A549 treated with Mapracorat at 1 μM for 4 hours (cell line): Measurements from ENCODE around the gene MGRN1. TPM values are rescaled to one million over a fixed set of nuclear protein-coding genes. Genes with fewer than 3 reads are reported as not detected.

ENCODE experiments used
- total RNA-seq: library from RNA; stranded (reverse); fragments of 200-300 nt; extraction: Qiagen RNA extraction; gene quantifications from 5 replicates; pipeline ENCODE4 v1.2.3, GENCODE V29; 2022

MGRN1 gene
- total RNA-seq = 34.3 to 43.9 TPM (median 40.1 TPM) in 5 replicates

DNA sequence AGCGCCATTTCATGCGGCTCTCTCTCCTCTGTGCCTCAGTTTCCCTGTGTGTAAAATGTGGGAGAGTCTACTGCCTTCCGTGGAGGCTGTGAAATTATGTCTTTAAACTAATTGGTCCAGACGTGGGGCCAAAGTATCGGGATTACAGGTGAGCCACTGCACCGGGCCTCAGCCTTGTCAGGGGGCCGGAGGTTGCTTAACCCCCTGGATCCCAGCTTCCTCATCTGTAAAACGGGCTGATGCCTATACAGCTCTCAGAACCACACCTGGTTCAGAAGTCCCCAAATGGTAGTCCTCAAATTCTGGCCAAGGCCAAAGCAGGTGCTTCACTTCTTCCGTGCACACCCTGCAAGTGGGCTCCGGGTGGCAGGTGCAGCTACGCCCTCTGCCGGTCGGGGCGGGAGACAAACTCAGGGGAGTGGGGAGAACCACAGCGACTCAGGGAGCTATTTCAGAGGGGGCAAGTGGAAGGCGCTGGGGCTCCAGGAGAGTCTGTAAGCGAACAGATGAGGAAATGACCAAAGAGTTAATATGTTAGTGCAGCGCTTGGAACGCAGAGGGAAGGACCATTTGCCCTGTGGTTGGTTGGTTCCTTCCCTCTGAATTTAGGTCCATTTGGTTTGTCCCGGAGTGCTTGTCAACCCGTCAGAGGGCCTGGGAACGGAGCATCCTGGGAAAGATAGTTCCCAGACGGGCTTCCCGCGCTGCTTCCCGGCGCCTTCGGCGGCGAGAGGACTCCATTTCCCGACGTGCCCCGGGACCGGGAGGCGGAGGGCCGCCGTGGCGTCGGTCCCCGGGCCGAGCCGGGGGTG is at the start of gene MGRN1:
MGRN1 (plus strand) TSS at position 812 of the 812 bp plus-strand sequence. CDS start 135 bp downstream, outside the sequence.

DNA sequence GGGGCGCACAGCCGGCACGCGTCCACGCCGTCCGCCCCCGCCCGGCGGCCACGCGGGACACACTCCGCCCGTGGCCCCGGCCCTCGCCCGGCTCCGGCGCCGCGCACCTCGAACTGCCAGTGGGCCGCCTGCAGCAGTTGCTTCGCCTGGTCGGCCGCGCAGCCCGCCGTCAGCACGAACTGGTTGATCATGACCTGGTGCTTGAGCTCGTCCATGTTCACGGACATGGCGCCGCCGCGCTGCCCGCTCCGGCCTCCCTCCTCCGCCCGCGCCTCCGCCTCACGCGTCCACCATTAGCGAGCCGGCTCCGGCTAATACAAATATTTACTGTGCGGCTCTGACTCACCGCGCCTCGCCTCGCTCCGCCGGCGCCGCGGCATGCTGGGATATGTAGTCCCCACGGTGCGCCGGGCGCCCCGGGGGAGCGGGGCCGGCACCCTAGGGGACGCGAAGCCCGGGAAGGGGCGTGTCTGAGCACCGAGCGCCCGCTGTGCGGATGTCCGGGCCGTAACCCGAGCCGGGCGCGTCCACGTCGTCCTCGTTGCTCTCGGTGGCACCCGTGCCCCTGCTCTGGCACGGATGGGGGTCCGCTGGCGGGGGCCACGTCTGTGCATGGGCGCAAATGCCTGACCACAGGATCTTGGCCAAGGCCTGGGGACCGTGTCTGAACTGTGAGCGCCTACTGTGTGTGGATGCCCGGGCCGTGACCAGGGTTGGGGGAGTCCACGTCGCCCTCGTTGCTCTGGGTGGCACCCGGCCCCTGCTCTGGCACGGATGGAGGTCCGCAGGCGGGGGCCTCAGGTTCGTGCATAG is 9.8 kb upstream of the MGRN1 start, which contains the start of gene UBALD1:
UBALD1 (minus strand) TSS at position 318 of the 813 bp plus-strand sequence; CDS start at position 227, 91 bp downstream.

DNA sequence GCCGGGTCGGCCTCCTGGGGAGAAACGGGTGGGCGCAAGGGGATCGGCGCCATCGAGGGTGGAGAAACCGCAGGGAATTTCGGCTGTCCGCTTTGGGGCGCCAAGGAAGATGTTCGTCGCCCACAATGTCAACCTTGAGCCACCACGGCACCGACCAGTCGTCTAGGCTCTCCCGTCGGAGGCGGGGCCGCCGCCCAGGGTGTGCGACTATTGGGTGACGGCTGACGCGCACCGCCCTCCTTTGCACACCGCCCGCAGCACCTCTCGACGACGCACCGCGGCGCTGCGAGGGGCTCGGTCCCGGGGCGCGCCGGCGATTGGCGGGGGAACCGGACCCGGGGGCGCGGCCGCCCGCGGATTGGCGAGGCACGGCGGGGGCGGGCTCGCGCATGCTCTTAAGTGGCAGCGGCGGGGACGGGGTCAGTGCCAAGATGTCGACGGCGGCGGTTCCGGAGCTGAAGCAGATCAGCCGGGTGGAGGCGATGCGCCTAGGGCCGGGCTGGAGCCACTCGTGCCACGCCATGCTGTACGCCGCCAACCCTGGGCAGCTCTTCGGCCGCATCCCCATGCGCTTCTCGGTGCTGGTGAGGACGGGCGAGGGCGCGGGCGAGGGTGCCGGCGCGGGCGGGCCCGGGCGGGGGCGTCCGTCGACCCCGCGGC is 68.8 kb downstream of the MGRN1 start, which contains the start of gene NUDT16L1:
NUDT16L1 (plus strand) TSS at position 267 of the 660 bp plus-strand sequence; CDS start at position 432, 165 bp downstream.

DNA sequence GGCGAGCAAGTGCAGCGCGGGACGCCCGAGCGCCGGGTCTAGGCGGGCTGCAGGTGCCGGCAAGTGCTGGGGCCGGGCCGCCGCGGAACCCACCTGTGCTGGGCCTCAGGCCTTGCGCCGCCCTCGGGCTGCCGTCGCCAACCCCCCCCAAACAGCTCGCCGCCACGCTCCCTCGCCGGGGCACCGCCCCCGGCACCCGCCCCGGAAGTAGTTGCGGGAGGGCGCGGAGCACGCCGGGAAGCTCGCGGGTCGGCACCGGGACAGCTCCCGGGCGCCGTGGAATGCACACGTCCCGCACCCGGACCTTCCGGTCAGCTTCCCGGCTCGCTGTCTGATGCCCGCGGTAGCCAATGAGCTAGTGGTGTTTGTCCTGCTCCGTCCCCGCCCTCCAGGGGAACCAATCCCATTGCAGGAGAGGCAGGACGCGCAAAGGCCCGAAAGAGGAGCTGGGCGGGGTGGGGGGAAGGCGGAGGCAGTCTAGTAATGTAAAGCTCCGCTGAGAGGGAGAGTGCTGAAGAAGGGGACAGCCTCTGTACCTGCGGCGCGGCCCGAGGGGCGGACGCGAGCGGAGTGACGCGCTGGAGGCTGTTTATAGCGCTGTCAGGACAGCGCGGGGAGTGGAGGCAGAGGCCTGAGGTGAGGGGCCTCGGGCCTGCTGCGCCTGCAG is 109.6 kb downstream of the MGRN1 start, which contains the start of the genes ANKS3 and DNAAF8:
ANKS3 (minus strand) TSS at position 209 of the 667 bp plus-strand sequence. CDS start 4,122 bp downstream, outside the sequence.
DNAAF8 (plus strand) TSS at position 475 of the 667 bp plus-strand sequence. CDS start 1,978 bp downstream, outside the sequence.

Other genes starting within 250 kb of the MGRN1 start
- 15.7 to 20.1 TPM (median 19.3 TPM) in 5 replicates for gene CORO7, start 208.2 kb upstream of the MGRN1 start, total RNA-seq
- 52.8 to 69.1 TPM (median 67.9 TPM) in 5 replicates for gene DNAJA3, start 199.0 kb upstream of the MGRN1 start, total RNA-seq
- 42.9 to 48.2 TPM (median 47.4 TPM) in 5 replicates for gene NMRAL1, start 150.2 kb upstream of the MGRN1 start, total RNA-seq
- 59.8 to 67.5 TPM (median 63.6 TPM) in 5 replicates for gene HMOX2, start 148.4 kb upstream of the MGRN1 start, total RNA-seq
- 12.4 to 15.9 TPM (median 13.8 TPM) in 5 replicates for gene CDIP1, start 86.1 kb upstream of the MGRN1 start, total RNA-seq
- gene C16orf96, start 68.5 kb upstream of the MGRN1 start, total RNA-seq = 0.03 to 0.06 TPM (median 0.05 TPM) in 3 of 5 replicates, not detected in the others
- 36.4 to 66.1 TPM (median 59.6 TPM) in 5 replicates for gene UBALD1, start 9.9 kb upstream of the MGRN1 start, total RNA-seq
- gene NUDT16L1, start 68.7 kb downstream of the MGRN1 start, total RNA-seq = 15.8 to 26.7 TPM (median 25.1 TPM) in 5 replicates
- gene ANKS3, start 109.4 kb downstream of the MGRN1 start, total RNA-seq = 21.0 to 28.8 TPM (median 27.7 TPM) in 5 replicates
- gene DNAAF8, start 109.7 kb downstream of the MGRN1 start, total RNA-seq = 0.87 to 2.6 TPM (median 1.6 TPM) in 5 replicates
- 6.4 to 9.1 TPM (median 8.4 TPM) in 5 replicates for gene ZNF500, start 142.3 kb downstream of the MGRN1 start, total RNA-seq
- not detected in 5 replicates for gene SEPTIN12, start 163.5 kb downstream of the MGRN1 start, total RNA-seq
- gene SMIM22, start 170.5 kb downstream of the MGRN1 start, total RNA-seq = not detected in 5 replicates
- 10.6 to 17.8 TPM (median 13.9 TPM) in 5 replicates for gene ROGDI, start 177.8 kb downstream of the MGRN1 start, total RNA-seq
- gene GLYR1, start 222.5 kb downstream of the MGRN1 start, total RNA-seq = 32.9 to 43.4 TPM (median 40.3 TPM) in 5 replicates
- 23.7 to 29.7 TPM (median 27.9 TPM) in 5 replicates for gene UBN1, start 222.7 kb downstream of the MGRN1 start, total RNA-seq